Caco-2 (cell line): ENCODE measurements around the gene TRAF3IP1. TPM values are rescaled to one million over a fixed set of nuclear protein-coding genes. Genes with fewer than 3 reads are reported as not detected.

ENCODE experiments used
- BruUV-seq: library from RNA; stranded (reverse); fragments of 400-500 nt; replicated peaks from 2 replicates; lab custom pipeline; 2021; lab: Mats Ljungman, UMichigan
- CTCF ChIA-PET: fragments of 300-600 bp; sonication (Branson Sonifier 250); formaldehyde crosslinking; loops from one replicate; lab custom pipeline; 2022; ENCODE audit warnings: antibody characterized with exemption; lab: Charles Lee
- POLR2A ChIA-PET: fragments of 300-600 bp; sonication (Branson Sonifier 250); formaldehyde crosslinking; loops from one replicate; lab custom pipeline; 2022; ENCODE audit warnings: antibody characterized with exemption; lab: Charles Lee
- DNase-seq, 2 experiments: peaks; one replicate each; pipeline versions ENCODE4 v3.0.0 to v3.0.0-alpha.2; 2020 to 2022
- H3K27me3 ChIP-seq: replicated peaks from 2 replicates; pipeline ENCODE4 v1.6.0; 2011; ENCODE audit warnings: low read length; ENCODE audit not compliant: control insufficient read depth, insufficient read depth
- H3K36me3 ChIP-seq: 2 replicates; pipeline ENCODE4 v1.5.1; 2011; ENCODE audit warnings: low read length; ENCODE audit not compliant: control insufficient read depth, insufficient read depth
- H3K4me1 ChIP-seq: fragments of 250-450 bp; sonication (Bioruptor Pico); 2 replicates; pipeline ENCODE4 v1.5.1; 2020; ENCODE audit warnings: mild to moderate bottlenecking
- H3K4me3 ChIP-seq: 2 replicates; pipeline ENCODE4 v1.5.1; 2011; ENCODE audit warnings: low read depth, mild to moderate bottlenecking, control low read depth, low read length
- H3K9me3 ChIP-seq: fragments of 250-450 bp; sonication (Bioruptor Pico); 2 replicates; pipeline ENCODE4 v1.5.1; 2020; ENCODE audit warnings: mild to moderate bottlenecking, moderate library complexity
- H3K27ac Mint-ChIP-seq: one replicate; pipeline ENCODE4 v1.8.0; 2022; ENCODE audit warnings: mixed read lengths; ENCODE audit not compliant: unreplicated experiment
- H3K27me3 Mint-ChIP-seq: one replicate; pipeline ENCODE4 v1.8.0; 2022; ENCODE audit warnings: mixed read lengths; ENCODE audit not compliant: insufficient read depth, unreplicated experiment
- H3K36me3 Mint-ChIP-seq: one replicate; pipeline ENCODE4 v1.8.0; 2022; ENCODE audit warnings: mild to moderate bottlenecking, mixed read lengths; ENCODE audit not compliant: insufficient read depth, unreplicated experiment
- H3K4me1 Mint-ChIP-seq: one replicate; pipeline ENCODE4 v1.8.0; 2022; ENCODE audit warnings: low read depth, mixed read lengths; ENCODE audit not compliant: unreplicated experiment
- H3K4me3 Mint-ChIP-seq: one replicate; pipeline ENCODE4 v1.8.0; 2022; ENCODE audit warnings: mild to moderate bottlenecking, moderate library complexity, mixed read lengths; ENCODE audit not compliant: unreplicated experiment
- H3K9me3 Mint-ChIP-seq: one replicate; pipeline ENCODE4 v1.8.0; 2022; ENCODE audit warnings: mixed read lengths; ENCODE audit not compliant: unreplicated experiment
- intact Hi-C: fragments of 100-400 bp; cut with micrococcal nuclease; formaldehyde crosslinking; loops from one replicate; pipeline ENCODE4 v1.10.0; 2022; ENCODE audit not compliant: unreplicated experiment
- total RNA-seq: library from RNA; stranded (reverse); gene quantifications from 2 replicates; pipeline ENCODE4 v1.2.3, GENCODE V29; 2022
- TF ChIP-seq, protein P1 (sequence below), 2 experiments: fragments of 200-600 bp in 1 of 2; IDR thresholded peaks; 1 replicate in 1 of 2; 2 replicates in 1 of 2; pipeline versions ENCODE4 v1.5.1 to v1.8.0; 2011 to 2022; ENCODE audit warnings: antibody characterized with exemption in 1 of 2, control low read depth in 1 of 2, inconsistent platforms in 1 of 2, low read depth in 1 of 2, low read length in 1 of 2, mild to moderate bottlenecking in 1 of 2, moderate library complexity in 1 of 2; ENCODE audit not compliant: insufficient read depth in 1 of 2, severe bottlenecking in 1 of 2, unreplicated experiment in 1 of 2

TRAF3IP1 gene
- total RNA-seq, 1 experiment from 2014 or later = 7.4 TPM

- H3K27me3 Mint-ChIP-seq = no peaks in the 10 kb centered on the region
- H3K27me3 ChIP-seq = no peaks in the 10 kb centered on the region
- DNase-seq = no peak
- intact Hi-C loops = no loop called here
- TF ChIP-seq, protein P1, sequence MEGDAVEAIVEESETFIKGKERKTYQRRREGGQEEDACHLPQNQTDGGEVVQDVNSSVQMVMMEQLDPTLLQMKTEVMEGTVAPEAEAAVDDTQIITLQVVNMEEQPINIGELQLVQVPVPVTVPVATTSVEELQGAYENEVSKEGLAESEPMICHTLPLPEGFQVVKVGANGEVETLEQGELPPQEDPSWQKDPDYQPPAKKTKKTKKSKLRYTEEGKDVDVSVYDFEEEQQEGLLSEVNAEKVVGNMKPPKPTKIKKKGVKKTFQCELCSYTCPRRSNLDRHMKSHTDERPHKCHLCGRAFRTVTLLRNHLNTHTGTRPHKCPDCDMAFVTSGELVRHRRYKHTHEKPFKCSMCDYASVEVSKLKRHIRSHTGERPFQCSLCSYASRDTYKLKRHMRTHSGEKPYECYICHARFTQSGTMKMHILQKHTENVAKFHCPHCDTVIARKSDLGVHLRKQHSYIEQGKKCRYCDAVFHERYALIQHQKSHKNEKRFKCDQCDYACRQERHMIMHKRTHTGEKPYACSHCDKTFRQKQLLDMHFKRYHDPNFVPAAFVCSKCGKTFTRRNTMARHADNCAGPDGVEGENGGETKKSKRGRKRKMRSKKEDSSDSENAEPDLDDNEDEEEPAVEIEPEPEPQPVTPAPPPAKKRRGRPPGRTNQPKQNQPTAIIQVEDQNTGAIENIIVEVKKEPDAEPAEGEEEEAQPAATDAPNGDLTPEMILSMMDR (IDR thresholded peaks at IDR 0.05; ENCODE audit: insufficient read depth in 1 of 2, low read depth in 1 of 2, low read length in 1 of 2, severe bottlenecking in 1 of 2, unreplicated experiment in 1 of 2) = no peak
- H3K9me3 Mint-ChIP-seq = no peaks in the 10 kb centered on the region
- H3K27ac Mint-ChIP-seq = no peak overlapping the region
- H3K4me3 ChIP-seq = no peak overlapping the region
- H3K36me3 ChIP-seq = no peaks in the 10 kb centered on the region
- H3K4me1 ChIP-seq = no peaks in the 10 kb centered on the region
- BruUV-seq = no TSS peak
- CTCF ChIA-PET = no interaction called here
- H3K4me1 Mint-ChIP-seq = no peaks in the 10 kb centered on the region
- POLR2A ChIA-PET = no interaction called here
- no peak overlapping the region for H3K4me3 Mint-ChIP-seq
- H3K36me3 Mint-ChIP-seq = no peaks in the 10 kb centered on the region
- no peaks in the 10 kb centered on the region for H3K9me3 ChIP-seq
These were observed 39.1 kb downstream of the TRAF3IP1 start for GRCh38 chr2:238359403-238359802.

DNA sequence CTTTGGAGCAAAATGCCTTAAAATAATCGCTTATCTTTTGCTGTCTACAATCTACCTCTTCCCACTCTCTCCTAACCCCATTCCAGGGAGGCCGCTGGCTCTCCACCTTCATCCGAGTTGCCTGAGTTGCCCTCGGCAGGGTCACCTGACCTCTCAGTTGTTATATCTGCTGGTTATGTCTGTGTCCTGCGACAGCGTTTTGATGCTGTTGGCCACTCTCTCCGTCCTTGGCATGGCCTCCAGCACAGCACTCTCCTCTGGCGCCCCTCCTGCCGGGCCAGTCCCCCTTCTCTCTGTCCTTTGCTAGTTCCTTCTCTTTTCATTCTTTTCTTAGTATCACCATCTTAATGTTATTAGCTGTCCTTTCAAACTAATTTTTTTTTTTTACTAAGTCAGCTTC lies 41.6 kb downstream of the TRAF3IP1 start:
- no peak for DNase-seq
- no peaks in the 10 kb centered on the region for H3K36me3 Mint-ChIP-seq
- Histone ChIP-seq H3K27me3 (no peaks in the 10 kb centered on the region), H3K9me3 (no peaks in the 10 kb centered on the region), H3K4me1 (no peaks in the 10 kb centered on the region), H3K4me3 (no peak overlapping the region), H3K36me3 (no peaks in the 10 kb centered on the region)
- H3K4me1 Mint-ChIP-seq = no peaks in the 10 kb centered on the region
- no peak overlapping the region for H3K27ac Mint-ChIP-seq
- CTCF ChIA-PET = no interaction called here
- no TSS peak for BruUV-seq
- no peaks in the 10 kb centered on the region for H3K9me3 Mint-ChIP-seq
- H3K4me3 Mint-ChIP-seq = no peak overlapping the region
- TF ChIP-seq, protein P1 (IDR thresholded peaks at IDR 0.05; ENCODE audit: insufficient read depth in 1 of 2, low read depth in 1 of 2, low read length in 1 of 2, severe bottlenecking in 1 of 2, unreplicated experiment in 1 of 2) = no peak
- intact Hi-C loops = no loop called here
- POLR2A ChIA-PET = no interaction called here
- no peaks in the 10 kb centered on the region for H3K27me3 Mint-ChIP-seq

DNA sequence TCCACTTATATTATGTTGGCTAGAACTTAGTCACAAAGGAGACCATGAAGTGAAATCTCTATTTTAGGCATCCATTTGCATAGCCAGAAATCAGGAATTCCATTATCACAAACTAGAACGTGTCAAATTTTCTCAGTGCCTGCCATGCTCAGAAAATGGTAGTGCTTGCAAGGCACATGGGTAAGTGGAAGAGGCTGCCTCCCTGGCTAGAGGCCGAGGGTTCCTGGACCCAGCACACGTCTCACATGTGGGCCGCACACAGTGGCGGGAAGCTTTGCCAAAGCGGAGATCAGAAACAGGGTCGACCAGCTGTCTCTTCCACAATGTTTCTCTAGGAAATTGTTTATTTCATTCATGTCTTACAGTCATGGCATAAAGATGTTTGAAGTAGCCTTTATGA lies 42.3 kb downstream of the TRAF3IP1 start:
- Mint-ChIP-seq H3K27ac (no peak overlapping the region), H3K4me1 (no peaks in the 10 kb centered on the region), H3K27me3 (no peaks in the 10 kb centered on the region), H3K9me3 (no peaks in the 10 kb centered on the region), H3K36me3 (no peaks in the 10 kb centered on the region), H3K4me3 (no peak overlapping the region)
- CTCF ChIA-PET = no interaction called here
- no peaks in the 10 kb centered on the region for H3K9me3 ChIP-seq
- no peaks in the 10 kb centered on the region for H3K36me3 ChIP-seq
- no peak for DNase-seq
- no peaks in the 10 kb centered on the region for H3K27me3 ChIP-seq
- TF ChIP-seq, protein P1 (IDR thresholded peaks at IDR 0.05; ENCODE audit: insufficient read depth in 1 of 2, low read depth in 1 of 2, low read length in 1 of 2, severe bottlenecking in 1 of 2, unreplicated experiment in 1 of 2) = no peak
- intact Hi-C loops = no loop called here
- H3K4me1 ChIP-seq = no peaks in the 10 kb centered on the region
- no peak overlapping the region for H3K4me3 ChIP-seq
- no TSS peak for BruUV-seq
- POLR2A ChIA-PET = no interaction called here
